Left colon (tissue), 2 donors: ENCODE data around the gene VARS1. TPM values are rescaled to one million over a fixed set of nuclear protein-coding genes. Genes with fewer than 3 reads are reported as not detected.

Experiments
- ATAC-seq: fragments of 200-7000 bp; cut with Tn5 transposase; one replicate; pipeline ENCODE4 v1.9.1; 2020; ENCODE audit warnings: mild to moderate bottlenecking, moderate library complexity
- DNase-seq, 2 donors: peaks; one replicate each; pipeline ENCODE4 v3.0.0-alpha.2; 2020
- intact Hi-C, 2 donors: fragments of 100-400 bp; cut with DNase I in 1 of 2; cut with micrococcal nuclease in 1 of 2; formaldehyde crosslinking; loops; one replicate each; pipeline versions ENCODE4 v1.11.2 to v1.14.0; 2022; cut with DNase I, micrococcal nuclease
- total RNA-seq, 2 donors: library from RNA; stranded (reverse); fragmentation: NEBNext Ultra II Directional; extraction: Animal tissue kit (Norgen Biotek cat#: 25700); gene quantifications; one replicate each; pipeline ENCODE4 v1.2.1, GENCODE V29; 2021
- donor health status: DM: no; HTN: no; CAD: no.
- donor health status: DM: yes; HTN: yes; CAD: no.

VARS1 gene
- total RNA-seq, 2 donors from 2014 or later: 35.3 to 58.1 TPM

- ATAC-seq (no peak), DNase-seq (no peak)
- intact Hi-C loops: no loop called here
These were observed 16.3 kb downstream of the VARS1 start for GRCh38 chr6:31778999-31779885.

DNA sequence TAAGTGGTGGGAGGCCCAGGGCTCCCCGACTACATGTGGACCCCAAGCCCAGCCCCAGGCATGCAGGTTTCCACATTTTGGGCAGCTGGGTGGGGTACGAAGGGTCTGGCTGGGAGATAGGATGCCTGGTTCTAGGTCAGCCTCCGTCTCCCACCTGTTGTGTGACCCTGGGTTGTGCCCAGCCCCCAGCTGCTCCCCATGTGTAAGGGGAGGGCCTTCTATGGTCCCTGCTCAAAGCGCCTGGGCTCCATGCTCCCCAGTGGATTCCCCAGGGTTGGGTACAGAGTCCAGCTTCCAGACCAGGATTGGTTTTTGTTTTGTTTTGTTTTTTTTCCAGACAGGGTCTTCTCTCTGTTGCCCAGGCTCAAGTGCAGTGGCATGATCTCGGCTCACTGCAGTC lies 17.4 kb downstream of the VARS1 start:
- DNase-seq (no peak), ATAC-seq (no peak)
- intact Hi-C loops: no loop called here

- no peak for DNase-seq
These were observed 17.9 kb downstream of the VARS1 start for GRCh38 chr6:31777667-31778050.

DNA sequence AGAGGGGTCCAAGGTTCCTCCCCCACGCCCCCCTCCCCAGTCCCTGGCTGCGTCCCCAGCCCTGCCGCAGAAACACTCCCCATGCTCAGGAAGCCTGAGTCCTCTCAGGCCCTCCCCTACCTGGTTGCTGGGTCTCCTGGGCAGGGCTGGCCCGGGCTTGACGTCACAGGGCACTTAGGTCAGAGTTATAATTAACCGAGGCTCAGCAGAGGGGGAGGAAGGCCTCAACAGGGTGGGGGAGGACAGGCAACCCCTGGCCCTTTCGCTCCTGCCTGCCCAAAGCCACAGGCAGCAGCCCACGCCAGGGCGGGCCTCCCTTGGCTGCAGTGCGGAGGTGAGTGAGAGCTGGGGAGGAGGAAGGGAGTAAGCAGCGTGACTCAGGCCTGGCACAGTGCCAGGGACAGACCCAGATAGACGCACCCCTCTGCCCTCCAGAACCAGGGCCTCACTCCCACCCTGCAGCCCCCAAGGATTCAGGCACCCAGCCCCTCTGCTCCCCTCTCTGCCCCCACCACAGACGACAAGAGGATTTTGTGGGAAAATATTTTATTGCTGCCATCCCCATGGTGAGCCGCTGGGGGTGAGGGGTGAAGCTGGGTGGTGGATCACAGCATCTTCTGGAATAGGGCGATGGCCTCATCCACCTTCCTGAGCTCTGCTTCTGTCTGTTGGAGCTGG lies 18.4 kb downstream of the VARS1 start, which contains the start of gene VWA7:
Gene VWA7, minus strand, starts transcription at position 340 of the 678 bp plus-strand sequence. CDS start 549 bp downstream, outside the sequence.
- intact Hi-C loops: no loop called here
- ATAC-seq (peak; percentile 75), DNase-seq (peak; percentile 80 to 88)

More at GRCh38 chr6:31777667-31778050, 17.9 kb downstream of the VARS1 start:
- intact Hi-C loops: no loop called here
- no peak for ATAC-seq

DNA sequence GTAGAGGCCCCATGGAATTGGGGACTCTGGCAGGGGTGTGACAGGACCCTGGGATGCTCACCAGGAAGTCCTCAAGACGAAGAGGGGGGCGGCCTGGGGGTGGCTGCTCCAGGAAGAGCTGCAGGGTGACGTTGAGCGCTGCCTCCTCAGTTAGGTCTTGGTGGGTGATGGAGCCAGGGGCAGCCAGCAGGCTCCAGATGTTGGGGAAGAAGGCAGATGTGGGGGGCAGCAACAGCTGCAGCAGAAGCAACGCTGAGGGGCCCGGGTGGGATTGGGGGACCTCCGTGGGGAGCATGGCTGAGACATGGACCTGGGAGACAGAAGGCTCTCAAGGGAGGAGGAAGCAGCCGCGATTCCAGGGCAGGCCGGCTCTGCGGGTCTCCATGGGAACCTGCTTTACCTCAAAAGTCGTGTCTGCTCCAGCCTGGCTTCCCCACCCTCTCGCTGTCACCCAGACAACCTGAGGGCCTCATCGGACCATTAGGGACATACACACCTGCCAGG lies 19.0 kb downstream of the VARS1 start:
- DNase-seq: no peak
- peak; percentile 16 for ATAC-seq
- intact Hi-C loops: no loop called here

DNA sequence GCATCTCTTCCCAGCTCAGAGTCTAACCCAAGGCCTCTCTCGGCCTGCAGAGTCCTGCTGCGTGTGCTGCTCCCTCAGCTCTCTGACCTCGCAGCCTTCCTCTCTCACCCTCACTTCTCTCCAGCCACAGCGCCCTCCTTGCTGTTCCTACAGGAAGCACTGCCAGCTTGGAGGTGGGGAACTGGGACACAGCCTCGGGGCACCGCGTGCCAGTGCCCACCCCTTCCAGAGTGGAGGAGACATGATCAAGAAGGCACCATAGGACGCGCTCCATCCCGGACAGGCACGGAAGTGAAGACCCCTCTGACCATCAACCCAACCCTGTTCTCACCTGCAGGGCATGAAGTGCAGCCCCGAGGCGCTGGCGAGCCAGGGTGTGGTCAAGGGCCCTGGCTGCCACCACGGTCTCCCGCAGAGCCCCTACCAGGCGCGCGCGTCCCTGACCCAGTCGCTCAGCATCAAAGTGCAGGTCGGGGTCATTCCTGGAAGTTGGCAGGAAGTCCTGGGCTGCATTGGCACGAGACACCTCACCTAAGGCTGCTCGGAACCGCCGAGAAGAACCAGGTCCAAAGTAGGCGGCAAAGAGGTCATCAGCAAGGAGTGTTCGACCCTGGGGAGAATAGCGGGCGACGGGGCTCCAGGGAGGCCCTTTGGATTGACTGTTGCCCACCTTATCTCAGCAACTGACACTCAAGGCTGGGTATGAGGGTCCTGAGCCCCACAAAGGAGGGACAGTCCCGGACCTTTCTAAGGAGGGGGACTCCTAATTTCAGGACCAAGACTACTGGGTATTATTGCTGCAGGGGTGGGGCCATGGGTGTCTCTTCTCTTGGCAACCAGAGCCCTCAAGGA lies 19.7 kb downstream of the VARS1 start:
- DNase-seq (no peak), ATAC-seq (peak; percentile 0)
- intact Hi-C loops: no loop called here

DNA sequence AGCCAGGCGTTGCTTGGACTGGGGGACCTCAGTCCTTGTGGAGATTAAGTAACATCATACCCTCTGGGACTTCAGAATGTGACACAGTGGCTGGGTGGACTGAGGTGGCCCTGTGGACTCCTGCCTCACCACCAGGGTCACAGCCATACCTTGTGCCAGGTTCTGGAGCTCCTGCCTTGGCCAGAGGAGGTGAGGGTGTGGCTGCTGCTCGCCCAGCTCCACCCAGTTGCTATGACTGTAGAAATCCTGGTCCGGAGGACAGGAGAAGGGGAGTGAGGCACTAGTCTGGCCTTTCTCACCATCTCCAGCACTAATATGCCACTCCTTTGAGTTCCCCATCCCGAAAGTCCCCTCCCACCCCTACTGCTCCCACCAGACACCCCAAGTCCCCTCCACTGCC lies 20.4 kb downstream of the VARS1 start:
- DNase-seq (peak; percentile 69 to 80), ATAC-seq (peak; percentile 69)
- intact Hi-C loops: no loop called here

- DNase-seq (no peak), ATAC-seq (no peak)
- intact Hi-C loops: no loop called here
These were observed 23.6 kb downstream of the VARS1 start for GRCh38 chr6:31771992-31772358.

GRCh38 chr6:31770860-31771259 lies 24.7 kb downstream of the VARS1 start:
- intact Hi-C loops: no loop called here
- DNase-seq (no peak), ATAC-seq (no peak)

- peak; percentile 87 to 91 for DNase-seq
- intact Hi-C loops: loop anchor here in 1 of 2 donors (5.0 kb wide), 1 partner anchor 88 kb away; the partner anchor contains the start of gene LY6G5C
- peak; percentile 75 for ATAC-seq
These were observed 25.7 kb downstream of the VARS1 start for GRCh38 chr6:31769684-31770371.

- DNase-seq (no peak), ATAC-seq (no peak)
- intact Hi-C loops: loop anchor here in 1 of 2 donors (5.0 kb wide), 1 partner anchor 86 kb away; the partner anchor contains the start of gene LY6G5C
These were observed 26.9 kb downstream of the VARS1 start for GRCh38 chr6:31768363-31769257.

- intact Hi-C loops: loop anchor here in 1 of 2 donors (5.0 kb wide), 1 partner anchor 85 kb away; the partner anchor contains the start of gene LY6G5C
- ATAC-seq (no peak), DNase-seq (no peak)
These were observed 28.4 kb downstream of the VARS1 start for GRCh38 chr6:31767096-31767645.

DNA sequence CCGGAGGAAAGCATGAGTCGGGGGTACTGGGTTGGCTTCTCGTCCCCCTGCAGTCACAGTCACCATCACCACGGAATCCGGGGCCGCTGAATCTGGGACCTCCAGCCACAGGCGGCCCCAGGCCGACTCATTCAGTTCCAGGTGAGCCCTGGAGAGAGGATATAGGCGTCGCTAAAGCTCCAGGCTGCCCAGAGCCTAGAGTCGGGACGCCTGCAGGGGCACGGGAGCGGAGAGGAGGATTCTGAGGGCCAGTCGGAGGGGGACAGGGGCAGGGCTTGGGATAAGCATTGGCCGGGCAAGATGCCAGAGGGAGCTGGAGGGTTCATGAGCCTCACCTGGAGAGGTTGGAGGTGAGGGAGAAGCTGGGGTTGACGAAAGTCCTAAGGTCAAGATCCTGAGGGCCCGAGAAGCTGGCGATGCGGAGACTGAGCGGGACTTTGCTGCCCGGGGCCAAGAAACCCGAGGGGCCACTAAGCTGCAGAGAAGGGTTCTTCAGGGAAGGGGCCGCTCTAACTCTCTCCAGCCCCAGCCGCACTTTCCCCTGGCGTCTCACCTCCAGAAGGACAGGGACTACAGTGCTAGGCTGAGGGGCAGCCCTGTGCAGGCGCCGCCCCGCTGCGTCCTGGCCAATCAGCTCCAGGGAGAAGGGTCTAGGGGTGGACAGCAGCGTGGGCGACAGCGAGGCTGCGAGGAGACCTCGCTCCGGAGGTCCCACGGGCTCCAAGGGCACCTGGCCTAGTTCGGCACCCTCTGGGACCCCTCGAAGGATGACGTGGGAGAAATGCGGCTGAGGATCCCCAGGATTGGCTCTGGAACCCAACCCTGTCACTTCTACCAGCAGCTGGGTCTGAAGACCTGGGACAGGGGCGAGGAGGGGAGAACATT lies 29.4 kb downstream of the VARS1 start:
- DNase-seq (peak in 1 of 2 donors; percentile 44), ATAC-seq (no peak)
- intact Hi-C loops: loop anchor here in 1 of 2 donors (5.0 kb wide), 1 partner anchor 84 kb away; the partner anchor contains the start of gene LY6G5C

GRCh38 chr6:31765559-31765909 lies 30.0 kb downstream of the VARS1 start:
- DNase-seq (no peak), ATAC-seq (no peak)
- intact Hi-C loops: loop anchor here in 1 of 2 donors (5.0 kb wide), 1 partner anchor 83 kb away; the partner anchor contains the start of gene LY6G5C

GRCh38 chr6:31764198-31764597 lies 31.4 kb downstream of the VARS1 start:
- intact Hi-C loops: no loop called here
- ATAC-seq: peak; percentile 19
- DNase-seq: no peak

- DNase-seq (no peak), ATAC-seq (peak; percentile 40)
- intact Hi-C loops: no loop called here
These were observed 32.0 kb downstream of the VARS1 start for GRCh38 chr6:31763619-31763940.
